Measurements from ENCODE around the gene GAGE2A.
"Not testable (repeated sequence)": the region's sequence is repeated elsewhere in the genome, so short reads cannot be mapped to it uniquely, and the experiment has no call there.

The GAGE2A gene, protein sequence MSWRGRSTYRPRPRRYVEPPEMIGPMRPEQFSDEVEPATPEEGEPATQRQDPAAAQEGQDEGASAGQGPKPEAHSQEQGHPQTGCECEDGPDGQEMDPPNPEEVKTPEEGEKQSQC
- 0 reads per million in 17 experiments for total RNA-seq

GRCh38 chrX:49589196-49589595, at the start of gene GAGE2A:
TSS of gene GAGE2A (plus strand) at chrX:49589496. CDS start at chrX:49590651, 1,155 bp downstream.
- DNase-seq = not testable (repeated sequence)

DNA sequence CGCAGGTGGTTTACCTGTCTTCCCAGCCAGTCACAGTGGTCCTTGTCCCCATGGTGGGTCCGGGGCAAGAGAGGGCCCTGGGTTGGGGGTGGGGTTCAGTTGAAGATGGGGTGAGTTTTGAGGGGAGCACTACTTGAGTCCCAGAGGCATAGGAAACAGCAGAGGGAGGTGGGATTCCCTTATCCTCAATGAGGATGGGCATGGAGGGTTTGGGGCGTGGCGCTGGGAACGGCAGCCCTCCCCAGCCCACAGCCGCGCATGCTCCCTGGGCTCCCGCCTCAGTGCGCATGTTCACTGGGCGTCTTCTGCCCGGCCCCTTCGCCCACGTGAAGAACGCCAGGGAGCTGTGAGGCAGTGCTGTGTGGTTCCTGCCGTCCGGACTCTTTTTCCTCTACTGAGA, 47.9 kb upstream of the GAGE2A start, which contains the start of gene GAGE12D:
Gene GAGE12D, plus strand, starts transcription at position 301 of the 400 bp plus-strand sequence. CDS start 1,155 bp downstream, outside the sequence.
- not testable (repeated sequence) for DNase-seq

- DNase-seq = not testable (repeated sequence)
These were observed 38.3 kb upstream of the GAGE2A start, which contains the start of gene GAGE12E for GRCh38 chrX:49550989-49551388. TSS of gene GAGE12E (plus strand) at chrX:49551289. CDS start at chrX:49552444, 1,155 bp downstream.

GRCh38 chrX:49560542-49560941, 28.8 kb upstream of the GAGE2A start, which contains the start of gene GAGE12F:
TSS of gene GAGE12F (plus strand) at chrX:49560842. CDS start at chrX:49561997, 1,155 bp downstream.
- DNase-seq = not testable (repeated sequence)

GRCh38 chrX:49568728-49569127, 20.6 kb upstream of the GAGE2A start:
- DNase-seq = not testable (repeated sequence)

DNA sequence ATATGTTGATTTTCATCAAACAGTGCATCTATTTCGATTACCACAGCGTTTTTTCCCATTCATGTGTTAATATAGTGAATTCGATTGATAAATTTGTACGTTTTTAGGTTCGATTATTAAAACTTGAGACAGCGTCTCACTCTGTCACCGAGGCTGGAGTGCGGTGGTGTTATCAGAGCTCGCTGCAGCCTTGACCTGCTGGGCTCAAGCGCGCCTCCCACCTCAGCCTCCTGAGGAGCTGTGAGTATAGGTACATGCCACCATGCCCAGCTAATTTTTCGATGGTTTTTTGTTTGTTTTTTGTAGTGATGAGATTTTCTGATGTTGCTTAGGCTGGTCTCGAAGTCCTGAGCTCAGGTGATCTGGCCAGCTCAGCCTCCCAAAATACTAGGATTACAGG, 20.1 kb upstream of the GAGE2A start:
- not testable (repeated sequence) for DNase-seq

- DNase-seq = not testable (repeated sequence)
These were observed 19.2 kb upstream of the GAGE2A start, which contains the start of gene GAGE12G for GRCh38 chrX:49570100-49570499. TSS of gene GAGE12G (plus strand) at chrX:49570400. CDS start at chrX:49571555, 1,155 bp downstream.

DNA sequence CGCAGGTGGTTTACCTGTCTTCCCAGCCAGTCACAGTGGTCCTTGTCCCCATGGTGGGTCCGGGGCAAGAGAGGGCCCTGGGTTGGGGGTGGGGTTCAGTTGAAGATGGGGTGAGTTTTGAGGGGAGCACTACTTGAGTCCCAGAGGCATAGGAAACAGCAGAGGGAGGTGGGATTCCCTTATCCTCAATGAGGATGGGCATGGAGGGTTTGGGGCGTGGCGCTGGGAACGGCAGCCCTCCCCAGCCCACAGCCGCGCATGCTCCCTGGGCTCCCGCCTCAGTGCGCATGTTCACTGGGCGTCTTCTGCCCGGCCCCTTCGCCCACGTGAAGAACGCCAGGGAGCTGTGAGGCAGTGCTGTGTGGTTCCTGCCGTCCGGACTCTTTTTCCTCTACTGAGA, 9.6 kb upstream of the GAGE2A start, which contains the start of gene GAGE12H:
Gene GAGE12H, plus strand, starts transcription at position 301 of the 400 bp plus-strand sequence. CDS start 1,155 bp downstream, outside the sequence.
- DNase-seq = not testable (repeated sequence)

GRCh38 chrX:49589769-49590478, 628 bp downstream of the GAGE2A start:
- DNase-seq = not testable (repeated sequence)

DNA sequence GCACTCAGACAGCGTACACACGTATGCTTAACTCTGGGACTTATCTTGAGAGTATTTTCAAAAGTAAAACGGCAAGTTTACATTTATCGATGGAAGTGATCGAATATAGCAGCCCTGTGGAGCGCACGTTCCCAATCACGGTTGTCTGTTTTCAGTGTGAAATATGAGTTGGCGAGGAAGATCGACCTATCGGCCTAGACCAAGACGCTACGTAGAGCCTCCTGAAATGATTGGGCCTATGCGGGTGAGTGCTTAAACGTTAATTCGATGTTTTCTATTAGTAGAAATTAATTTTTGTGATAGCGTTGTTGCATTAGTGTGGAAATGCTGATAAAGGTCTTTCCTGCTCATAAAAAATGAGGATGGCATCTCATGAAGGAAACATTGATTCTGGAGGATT, 1.2 kb downstream of the GAGE2A start:
- not testable (repeated sequence) for DNase-seq

- not testable (repeated sequence) for DNase-seq
These were observed 9.4 kb downstream of the GAGE2A start, which contains the start of gene GAGE1 for GRCh38 chrX:49598720-49599119. TSS of gene GAGE1 (plus strand) at chrX:49599020. CDS start at chrX:49600175, 1,155 bp downstream.

GRCh38 chrX:49610718-49611310, 21.5 kb downstream of the GAGE2A start:
- DNase-seq = no peak

- no peak for DNase-seq
These were observed 29.3 kb downstream of the GAGE2A start for GRCh38 chrX:49618574-49618973.

- peak; percentile 26 to 51 (median 36) for DNase-seq
These were observed 37.9 kb downstream of the GAGE2A start for GRCh38 chrX:49627086-49627777.

DNA sequence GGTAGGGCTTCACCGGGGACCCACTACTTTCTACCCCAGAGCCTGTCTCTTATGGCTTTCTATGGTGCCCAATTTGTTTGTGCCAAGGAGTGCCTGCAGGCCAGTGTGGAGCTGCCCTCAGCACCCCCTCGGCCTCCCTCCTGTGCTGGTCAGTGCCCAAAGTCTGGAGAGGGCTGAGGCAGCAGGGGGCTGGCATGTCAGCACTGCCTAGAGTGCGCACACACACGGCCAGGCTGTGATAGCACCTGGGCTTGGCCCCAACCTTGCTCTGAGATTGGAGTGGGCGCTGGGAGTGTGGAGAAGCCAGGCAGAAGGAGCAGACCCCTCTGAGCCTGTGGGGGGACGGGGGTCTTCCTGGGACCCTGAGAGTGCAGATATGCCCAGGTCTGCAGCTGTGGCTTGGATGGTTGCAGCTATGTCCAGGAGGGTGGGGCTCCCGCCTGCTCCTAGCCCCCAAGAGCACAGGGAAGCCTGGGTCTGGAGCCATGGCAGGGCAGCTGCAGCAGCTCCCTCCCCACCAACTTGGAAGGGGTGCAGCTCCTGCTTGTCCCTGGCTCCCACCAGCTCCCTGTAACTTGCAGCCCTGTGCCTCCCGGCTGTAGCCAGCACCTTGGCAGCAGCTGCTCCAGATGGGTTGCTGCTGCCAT, 55.8 kb downstream of the GAGE2A start:
- DNase-seq = no peak

Measured in suppressor macrophage (primary cell).